HG02623 (cell line): ENCODE measurements around the gene KIRREL1.

Experiments
- ATAC-seq: cut with Tn5 transposase; IDR thresholded peaks from one replicate; pipeline ENCODE4 v1.9.1; 2021; ENCODE audit warnings: moderate library complexity; ENCODE audit not compliant: unreplicated experiment

The KIRREL1 gene

GRCh38 chr1:157971769-157972168 lies 21.7 kb upstream of the KIRREL1 start:
- ATAC-seq = no peak

- no peak for ATAC-seq
Observed at GRCh38 chr1:157975228-157975950, 18.1 kb upstream of the KIRREL1 start.

DNA sequence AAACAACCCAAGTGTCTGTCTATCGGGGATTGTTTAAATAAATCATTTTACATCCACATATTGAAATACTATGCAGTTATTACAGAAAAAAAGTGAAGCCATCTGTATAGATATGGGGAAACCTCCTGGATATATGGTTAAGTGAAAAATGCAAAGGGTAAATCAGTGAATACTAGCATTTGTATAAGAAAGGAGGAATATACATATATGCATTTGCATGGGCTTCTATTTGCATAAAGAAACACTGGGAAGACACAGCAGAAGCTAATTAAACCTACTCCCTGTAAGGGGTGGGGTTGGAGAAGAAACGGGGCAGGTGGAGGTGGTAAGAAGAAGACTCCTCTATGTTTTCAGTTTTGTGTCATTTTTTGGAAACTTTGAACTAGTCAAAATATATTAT lies 16.6 kb upstream of the KIRREL1 start:
- no peak for ATAC-seq

DNA sequence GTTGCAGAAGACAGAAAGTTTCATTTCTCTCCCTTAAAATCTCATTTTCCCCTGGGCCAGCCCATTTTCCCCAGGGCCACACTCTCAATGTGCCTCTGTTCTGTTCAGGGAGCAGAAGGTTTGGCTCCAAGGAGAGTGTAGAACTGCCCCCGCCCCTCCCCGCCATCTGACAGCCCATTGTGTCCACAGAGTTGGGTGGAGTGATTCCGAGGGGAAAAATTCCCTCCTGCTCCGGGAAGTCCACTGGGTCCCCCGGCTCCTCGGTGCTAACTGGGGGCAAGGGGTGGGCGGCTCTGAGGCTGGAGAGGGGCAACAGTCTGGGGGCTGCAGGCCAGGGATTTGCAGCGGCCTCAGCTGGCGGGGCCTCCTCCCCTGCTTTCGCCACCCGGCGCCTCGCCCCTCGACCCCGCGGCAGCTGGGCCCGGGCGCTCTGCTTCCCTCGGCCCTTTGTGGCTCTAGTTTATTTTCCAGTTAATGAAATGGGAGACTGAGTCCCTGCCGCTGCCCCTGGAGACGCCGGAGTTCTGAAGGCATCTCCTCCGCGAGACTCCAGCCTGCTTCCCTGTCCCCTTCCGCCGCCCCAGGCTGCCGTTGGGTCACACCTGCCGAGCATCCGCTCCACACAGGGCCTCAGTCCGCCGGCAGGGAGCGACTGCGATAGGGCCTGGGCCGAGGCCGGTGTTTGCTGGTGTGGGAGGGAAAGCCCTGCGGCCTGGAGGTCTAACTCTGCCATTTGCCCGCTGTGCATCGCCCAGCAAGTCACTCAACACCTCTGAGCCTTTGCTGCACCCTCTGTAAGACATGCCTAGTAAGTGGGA lies 14.7 kb upstream of the KIRREL1 start:
- no peak for ATAC-seq

DNA sequence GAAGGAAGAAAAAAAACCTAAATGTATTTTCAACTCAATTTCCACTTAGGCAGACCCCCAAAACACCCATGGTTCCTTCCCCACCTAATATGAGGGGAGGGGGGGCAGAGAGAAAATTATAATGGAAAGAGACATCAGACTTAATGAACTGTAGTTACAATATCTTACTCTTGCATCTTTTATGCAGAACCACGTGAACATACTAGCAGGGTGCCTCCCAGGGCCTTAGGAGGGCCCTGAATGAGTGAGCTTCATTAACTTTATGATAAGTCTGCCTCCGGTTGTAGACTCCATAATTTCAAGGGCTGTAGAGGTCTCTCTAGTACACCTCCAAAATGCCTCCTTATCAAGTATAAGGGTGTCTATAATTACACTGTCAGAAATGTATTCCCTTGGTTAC lies 11.3 kb upstream of the KIRREL1 start:
- no peak for ATAC-seq

DNA sequence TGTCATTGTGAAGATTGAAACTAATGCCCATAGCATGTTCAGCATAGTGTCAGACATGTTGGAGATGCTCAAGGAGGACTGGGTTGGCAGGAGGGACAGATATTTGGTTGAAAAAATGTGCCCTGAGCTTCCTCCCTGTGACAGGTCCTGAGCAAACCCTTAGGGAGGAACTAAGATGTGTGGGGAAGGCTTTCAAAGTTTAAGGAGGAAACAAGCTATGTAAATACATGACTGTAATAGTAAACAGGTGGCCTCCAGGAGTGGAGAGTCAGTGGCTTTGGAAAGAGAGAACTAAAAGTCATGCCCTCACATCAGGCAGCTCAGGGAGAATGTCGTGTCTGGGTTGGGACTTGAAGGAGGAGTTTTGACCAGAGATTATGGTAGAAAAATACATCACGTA lies 9.7 kb upstream of the KIRREL1 start:
- ATAC-seq = no peak

DNA sequence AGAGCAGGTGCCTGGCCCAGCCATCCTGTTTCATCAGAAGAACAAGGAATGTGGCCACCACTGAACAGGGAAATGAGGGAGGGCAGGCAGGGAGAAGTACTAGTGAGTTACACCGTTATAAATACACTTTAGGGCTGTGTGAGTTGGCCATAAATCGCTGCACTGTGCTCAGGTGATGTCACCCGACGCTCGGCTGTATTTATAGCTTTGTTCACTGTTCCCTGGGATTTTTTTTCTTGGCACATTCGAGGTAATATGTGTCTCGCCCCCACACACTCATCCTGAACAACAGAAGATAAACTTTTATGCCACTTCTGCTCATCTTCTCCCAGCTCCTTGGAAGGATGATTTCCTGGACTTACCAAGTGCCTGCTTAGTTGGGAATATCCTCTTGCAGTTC lies 9.0 kb upstream of the KIRREL1 start:
- no peak for ATAC-seq

DNA sequence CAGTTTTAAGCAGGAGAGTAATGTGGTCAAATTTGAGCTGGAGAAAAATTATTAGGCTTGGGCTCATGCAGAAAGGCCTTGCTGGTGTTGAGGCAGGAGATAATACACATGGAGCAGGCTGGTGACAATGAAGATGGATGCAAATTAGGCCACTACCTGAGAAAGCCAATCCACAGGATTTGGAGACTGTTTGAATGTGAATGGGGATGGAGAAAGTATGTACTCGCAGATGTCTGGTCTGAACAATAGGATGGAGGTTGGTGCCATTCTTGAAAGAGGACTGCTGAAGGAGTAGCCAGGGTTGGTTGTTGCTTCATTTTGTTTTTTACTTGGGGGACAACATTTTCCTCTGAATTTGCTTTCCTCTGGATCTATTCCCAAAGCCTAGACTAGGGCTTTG lies 8.0 kb upstream of the KIRREL1 start:
- no peak for ATAC-seq

DNA sequence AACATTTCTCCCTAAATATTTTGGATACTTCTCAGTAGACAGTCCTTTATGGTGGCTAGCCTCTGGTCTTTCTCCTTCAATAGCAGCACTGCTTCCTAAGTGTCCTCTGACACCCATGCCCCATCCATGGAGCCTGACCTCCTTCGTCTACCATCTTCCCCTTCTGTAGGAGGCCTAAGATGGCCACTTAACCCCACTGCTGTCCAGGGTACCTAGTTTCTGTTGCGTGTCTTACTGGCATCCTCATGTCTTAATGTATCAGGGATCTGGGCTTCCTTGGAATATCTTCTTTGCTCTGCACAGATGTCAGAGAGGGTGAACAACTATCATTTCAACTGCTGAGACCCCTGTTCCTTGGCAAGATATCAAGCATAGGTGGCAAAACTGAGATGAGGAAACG lies 5.4 kb upstream of the KIRREL1 start:
- ATAC-seq = no peak

- no peak for ATAC-seq
Observed at GRCh38 chr1:157992031-157992832, 1.2 kb upstream of the KIRREL1 start.

DNA sequence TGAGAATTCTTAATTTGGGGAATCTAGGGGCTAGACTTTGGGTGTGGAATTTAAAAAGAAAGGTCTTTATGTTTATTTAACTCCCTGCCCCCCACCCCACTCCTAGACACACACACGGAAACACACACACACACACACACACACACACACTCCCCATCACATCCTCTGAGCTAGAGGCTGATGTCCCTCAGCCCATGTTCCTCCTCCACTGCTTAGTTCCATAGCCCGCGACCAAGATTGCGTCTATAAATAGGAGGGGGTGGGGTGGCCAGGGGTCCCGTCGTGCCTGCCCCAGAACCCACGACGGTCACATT lies 655 bp upstream of the KIRREL1 start:
- ATAC-seq = no peak

GRCh38 chr1:157993918-157994605 lies 617 bp downstream of the KIRREL1 start:
- no peak for ATAC-seq

DNA sequence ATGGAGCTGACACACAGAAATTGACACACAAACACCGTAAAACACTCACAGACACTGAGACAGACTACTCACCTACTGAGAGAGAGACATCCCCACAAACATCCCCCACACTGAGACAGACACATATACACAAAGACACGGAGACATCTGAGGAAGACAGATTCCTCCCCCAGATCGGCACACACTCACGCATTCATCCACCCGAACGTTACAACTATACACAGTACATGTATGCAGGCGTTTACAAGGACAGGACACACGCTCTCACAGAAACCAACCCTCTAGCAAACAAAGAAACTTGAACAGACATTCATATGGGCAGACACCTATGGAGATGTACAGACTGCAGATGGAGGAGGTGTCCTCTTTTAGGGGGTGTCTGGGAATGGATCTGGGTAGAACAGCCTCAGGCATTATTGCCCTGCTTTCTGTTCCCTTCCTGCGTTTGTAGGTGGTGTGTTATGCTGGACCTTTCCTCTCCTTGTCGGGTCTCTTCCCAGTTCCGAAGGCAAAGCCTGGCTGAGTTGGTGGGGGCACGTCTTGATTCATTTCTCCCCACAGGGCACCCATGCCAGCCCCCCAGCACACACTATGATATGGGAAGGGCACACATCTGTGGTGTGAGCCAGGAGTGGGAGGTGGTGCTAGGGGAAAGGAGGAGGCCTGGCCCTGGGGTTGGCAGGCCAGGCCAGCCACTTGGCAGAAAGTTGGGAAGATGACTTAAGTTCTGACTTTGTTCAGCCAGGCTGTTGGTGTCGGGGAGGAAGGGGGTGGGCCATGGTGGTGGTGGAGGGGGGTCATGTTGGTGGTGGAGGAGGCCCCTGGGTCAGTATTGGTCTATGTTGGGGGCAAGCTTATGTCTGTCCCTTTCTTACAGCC lies 1.5 kb downstream of the KIRREL1 start:
- no peak for ATAC-seq

DNA sequence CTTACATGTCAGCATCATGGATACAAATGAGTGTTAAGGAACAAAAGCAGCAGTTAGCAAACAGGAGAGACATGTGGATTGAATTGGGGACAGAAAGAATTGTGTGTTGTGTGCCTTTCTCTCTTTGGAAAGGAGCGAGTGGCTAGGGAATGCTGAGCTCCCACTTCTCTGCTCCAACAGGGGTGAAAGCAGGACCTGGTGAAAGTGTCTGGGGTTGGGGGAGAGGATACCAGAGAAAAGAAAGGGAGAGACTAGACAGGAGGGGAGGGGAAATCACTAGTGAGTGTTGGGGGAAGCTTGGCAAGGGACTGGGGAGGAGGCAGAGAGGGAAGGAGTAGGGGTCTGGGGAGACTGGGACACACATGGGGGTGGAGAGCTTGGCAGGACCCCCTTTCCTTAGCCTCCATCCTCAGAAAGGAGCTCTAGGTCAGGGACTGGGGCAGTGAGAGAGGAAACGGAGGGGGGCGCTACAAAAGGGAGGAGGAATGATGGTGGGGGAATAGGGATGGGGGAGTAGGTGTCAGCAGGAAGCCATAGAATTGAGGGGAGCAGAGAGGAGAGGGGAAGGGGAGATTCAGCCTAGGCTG lies 2.2 kb downstream of the KIRREL1 start:
- ATAC-seq = no peak

DNA sequence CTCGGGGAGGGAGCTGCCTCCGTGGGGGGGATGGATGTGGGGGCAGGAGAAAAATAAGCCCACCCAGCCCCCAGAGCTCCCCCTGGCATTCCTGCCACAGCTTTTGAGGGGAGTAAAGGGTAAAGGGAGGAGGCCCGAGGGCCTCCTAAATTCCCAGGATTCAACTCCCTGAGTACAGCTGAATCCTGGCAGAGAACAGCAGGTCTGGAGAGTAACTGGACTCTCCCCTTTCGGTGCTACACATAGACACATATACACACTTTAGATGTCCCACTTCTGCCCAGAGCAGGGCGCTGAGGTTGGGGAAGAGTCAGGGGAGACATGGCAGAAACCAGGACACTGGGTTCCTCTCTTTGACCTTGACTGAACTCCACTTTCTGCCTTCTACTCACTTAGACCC lies 3.0 kb downstream of the KIRREL1 start:
- ATAC-seq = no peak

- ATAC-seq = no peak
Observed at GRCh38 chr1:158000507-158000906, 7.1 kb downstream of the KIRREL1 start.

GRCh38 chr1:158002022-158002630 lies 8.7 kb downstream of the KIRREL1 start:
- no peak for ATAC-seq

DNA sequence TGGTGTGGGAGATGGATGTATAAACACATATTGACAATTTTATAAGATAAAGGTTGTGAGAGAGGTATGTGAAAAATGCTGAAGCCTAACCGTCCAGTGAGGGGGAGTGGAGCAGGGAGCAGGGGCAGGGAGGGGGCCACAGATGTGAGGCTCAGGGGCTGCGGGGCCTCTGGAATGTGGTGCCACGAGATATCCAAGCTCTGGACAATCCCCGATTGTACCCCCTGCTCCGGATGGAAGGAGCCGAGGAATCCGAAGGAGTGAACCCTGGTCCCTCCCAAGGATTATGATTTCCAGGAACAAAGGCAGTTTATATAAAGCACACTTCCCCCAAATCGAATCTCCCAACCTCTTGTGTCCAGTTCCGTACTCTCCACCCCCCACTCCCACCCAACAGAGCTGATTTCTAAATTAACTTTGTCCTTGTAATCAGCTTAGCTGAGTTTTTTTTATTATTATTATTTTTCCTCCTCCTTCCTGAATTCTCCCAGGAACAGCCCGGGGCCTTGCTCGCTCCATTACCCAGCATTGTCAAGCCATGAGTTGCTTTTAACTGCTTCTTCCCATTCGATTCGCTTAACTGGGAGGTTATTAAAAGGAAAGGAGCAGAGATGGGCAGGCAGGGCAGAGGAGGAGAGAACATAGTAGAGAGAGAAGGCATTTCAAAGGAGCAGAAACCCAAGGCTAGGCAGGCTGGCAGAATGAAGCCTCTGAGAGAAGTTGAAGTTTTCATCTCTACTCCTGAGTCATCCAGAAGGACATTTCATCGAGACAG lies 9.4 kb downstream of the KIRREL1 start:
- no peak for ATAC-seq

DNA sequence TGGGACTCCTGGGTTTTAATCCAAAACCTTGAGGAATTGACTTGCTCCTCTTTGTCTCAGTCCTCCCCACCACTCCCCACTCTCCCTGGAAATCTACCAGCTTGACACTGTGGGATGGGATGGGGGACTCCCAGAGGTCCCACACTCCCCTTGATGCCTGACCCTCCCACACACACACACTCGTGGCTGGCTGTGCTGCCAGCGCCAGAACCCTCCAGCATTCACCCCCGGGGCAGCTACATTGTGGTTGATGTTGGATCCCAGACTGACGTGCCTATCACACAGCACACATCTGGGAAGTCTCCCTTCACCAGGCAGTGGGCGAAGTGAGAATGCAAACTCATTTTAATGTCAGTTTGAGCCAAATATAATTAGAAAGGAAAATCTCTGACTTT lies 10.0 kb downstream of the KIRREL1 start:
- ATAC-seq = no peak
